Panc1 (cell line): ENCODE data around the gene PRKG1. TPM values are rescaled to one million over a fixed set of nuclear protein-coding genes. Genes with fewer than 3 reads are reported as not detected.

Experiments
- ATAC-seq: fragments of 200-7000 bp; cut with Tn5 transposase; 2 replicates; pipeline ENCODE4 v1.9.1; 2020; ENCODE audit warnings: mild to moderate bottlenecking, moderate library complexity
- BruUV-seq: library from RNA; stranded (reverse); fragments of 400-500 nt; replicated peaks from 2 replicates; lab custom pipeline; 2021; lab: Mats Ljungman, UMichigan
- CTCF ChIA-PET: fragments of 300-600 bp; sonication (Branson Sonifier 250); formaldehyde crosslinking; loops from one replicate; lab custom pipeline; 2022; ENCODE audit warnings: antibody characterized with exemption; lab: Charles Lee
- POLR2A ChIA-PET: fragments of 300-600 bp; sonication (Branson Sonifier 250); formaldehyde crosslinking; loops from one replicate; lab custom pipeline; 2022; ENCODE audit warnings: antibody characterized with exemption; lab: Charles Lee
- DNase-seq: peaks from one replicate; pipeline ENCODE4 v3.0.0-alpha.2; 2010; ENCODE audit warnings: low read depth, low spot score
- H3K27ac ChIP-seq: 2 replicates; pipeline ENCODE4 v1.5.1; 2011; ENCODE audit warnings: mild to moderate bottlenecking, low read length, inconsistent platforms
- H3K27me3 ChIP-seq: fragments of 200-500 bp; sonication (Bioruptor generic); 2 replicates; pipeline ENCODE4 v1.6.0; 2014; ENCODE audit warnings: low read length, inconsistent platforms; ENCODE audit not compliant: control insufficient read depth, insufficient read depth
- H3K36me3 ChIP-seq: fragments of 200-500 bp; sonication (Bioruptor generic); 2 replicates; pipeline ENCODE4 v1.5.1; 2014; ENCODE audit warnings: inconsistent platforms, mild to moderate bottlenecking, low read length, moderate library complexity; ENCODE audit not compliant: control insufficient read depth, insufficient read depth
- H3K4me1 ChIP-seq: 2 replicates; pipeline ENCODE4 v1.5.1; 2011; ENCODE audit warnings: inconsistent platforms, mild to moderate bottlenecking, low read length, moderate library complexity; ENCODE audit not compliant: control insufficient read depth, insufficient read depth
- H3K4me3 ChIP-seq, 2 experiments: 2 replicates each; pipeline ENCODE4 v1.5.1; 2011 to 2012; ENCODE audit warnings: low read depth in 2 of 2, low read length in 2 of 2, mild to moderate bottlenecking in 2 of 2, inconsistent platforms in 1 of 2, moderate library complexity in 1 of 2
- H3K9me3 ChIP-seq: fragments of 200-500 bp; sonication (Bioruptor generic); 2 replicates; pipeline ENCODE4 v1.5.1; 2014; ENCODE audit warnings: low read depth, mild to moderate bottlenecking, inconsistent platforms, low read length, moderate library complexity; ENCODE audit not compliant: control insufficient read depth, insufficient read depth
- CTCF ChIP-seq: fragments of 450-650 bp; IDR thresholded peaks from 2 replicates; pipeline ENCODE4 v1.5.1; 2017; ENCODE audit warnings: mild to moderate bottlenecking
- POLR2AphosphoS5 ChIP-seq: IDR thresholded peaks from 2 replicates; pipeline ENCODE4 v1.6.1; 2012; ENCODE audit warnings: mild to moderate bottlenecking, low read depth, low read length, moderate library complexity
- REST ChIP-seq, 2 experiments: IDR thresholded peaks; 2 replicates each; pipeline ENCODE4 v1.6.1; 2011 to 2012; ENCODE audit warnings: low read depth in 2 of 2, control low read depth in 1 of 2, low read length in 1 of 2, mild to moderate bottlenecking in 1 of 2, moderate library complexity in 1 of 2; ENCODE audit not compliant: insufficient read depth in 1 of 2
- SIN3A ChIP-seq: IDR thresholded peaks from 2 replicates; pipeline ENCODE4 v1.6.1; 2012; ENCODE audit warnings: low read depth, mild to moderate bottlenecking, low read length, moderate library complexity, borderline replicate concordance; ENCODE audit not compliant: insufficient read depth
- TCF7L2 ChIP-seq: IDR thresholded peaks from 2 replicates; pipeline ENCODE4 v1.6.1; 2011; ENCODE audit warnings: mild to moderate bottlenecking, low read depth, low read length, inconsistent platforms
- in situ Hi-C: cut with HindIII; loops from 2 replicates; pipeline ENCODE4 v1.10.0; 2016; ENCODE audit warnings: low sequenced_read_pairs, low pct_unique_long_range_greater_than_20kb
- intact Hi-C: fragments of 100-400 bp; cut with micrococcal nuclease; formaldehyde crosslinking; loops from one replicate; pipeline ENCODE4 v1.10.0; 2022; ENCODE audit not compliant: unreplicated experiment
- total RNA-seq: library from RNA; stranded (reverse); gene quantifications from one replicate; pipeline ENCODE4 v1.2.1, GENCODE V29; 2021; ENCODE audit not compliant: unreplicated experiment

Gene PRKG1
- total RNA-seq, 1 experiment from 2014 or later = 0.92 TPM

- no peak for TF ChIP-seq CTCF
- TF ChIP-seq SIN3A = no peak
- TF ChIP-seq POLR2AphosphoS5 = no peak
- no peak for TF ChIP-seq TCF7L2
- TF ChIP-seq REST (IDR thresholded peaks at IDR 0.05; ENCODE audit: insufficient read depth in 1 of 2, low read depth in 2 of 2, low read length in 1 of 2) = no peak
- ATAC-seq (no peak), DNase-seq (no peak)
- Histone ChIP-seq H3K27ac (no peak overlapping the region), H3K9me3 (no peaks in the 10 kb centered on the region), H3K4me3 (no peak overlapping the region), H3K4me1 (no peaks in the 10 kb centered on the region), H3K27me3 (no peaks in the 10 kb centered on the region), H3K36me3 (no peaks in the 10 kb centered on the region)
- ChIA-PET CTCF (no interaction called here), POLR2A (interaction anchor here (0.6 kb wide), 1 partner anchor 309 kb away, joined by 5 read pairs; no protein-coding TSS in a partner anchor)
- no TSS peak for BruUV-seq
- intact Hi-C loops = no loop called here
- in situ Hi-C loops = no loop called here
Measured at GRCh38 chr10:51510231-51510630, 435.9 kb downstream of the PRKG1 start.

- ATAC-seq = no peak
- ChIA-PET CTCF (no interaction called here), POLR2A (no interaction called here)
- no peaks in the 10 kb centered on the region for H3K4me1 ChIP-seq
- DNase-seq = no peak
- H3K36me3 ChIP-seq = no peaks in the 10 kb centered on the region
- in situ Hi-C loops = no loop called here
- no TSS peak for BruUV-seq
- H3K27me3 ChIP-seq = no peaks in the 10 kb centered on the region
- TF ChIP-seq CTCF (no peak), POLR2AphosphoS5 (no peak), REST (IDR thresholded peaks at IDR 0.05; ENCODE audit: insufficient read depth in 1 of 2, low read depth in 2 of 2, low read length in 1 of 2) (no peak), TCF7L2 (no peak), SIN3A (no peak)
- no peaks in the 10 kb centered on the region for H3K9me3 ChIP-seq
- H3K4me3 ChIP-seq = no peak overlapping the region
- no peak overlapping the region for H3K27ac ChIP-seq
- intact Hi-C loops = no loop called here
Measured at GRCh38 chr10:51521605-51522004, 447.3 kb downstream of the PRKG1 start.
